Esophagus squamous epithelium (tissue), 4 donors: ENCODE results near the gene ATOSA.

Experiments used
- CTCF ChIP-seq, 6 experiments: fragments of 450-650 bp in 4 of 6; fragments of 200-600 bp in 2 of 6; sonication (generic) in 2 of 6; IDR thresholded peaks; one replicate each; pipeline ENCODE4 v1.5.1; 2016 to 2019; ENCODE audit warnings: antibody characterized with exemption in 6 of 6, mild to moderate bottlenecking in 4 of 6, moderate library complexity in 4 of 6
- POLR2A ChIP-seq, 4 donors: fragments of 450-650 bp; IDR thresholded peaks; one replicate each; pipeline ENCODE4 v1.6.1; 2017; ENCODE audit warnings: antibody characterized with exemption in 4 of 4, mild to moderate bottlenecking in 4 of 4, moderate library complexity in 3 of 4

GRCh38 chr15:52660192-52660591 lies 19.0 kb downstream of the ATOSA start:
- TF ChIP-seq POLR2A (IDR thresholded peaks at IDR 0.05) (no peak), CTCF (IDR thresholded peaks at IDR 0.05) (no peak)
